Measurements from ENCODE around the gene PDE7B.

PDE7B gene

DNA sequence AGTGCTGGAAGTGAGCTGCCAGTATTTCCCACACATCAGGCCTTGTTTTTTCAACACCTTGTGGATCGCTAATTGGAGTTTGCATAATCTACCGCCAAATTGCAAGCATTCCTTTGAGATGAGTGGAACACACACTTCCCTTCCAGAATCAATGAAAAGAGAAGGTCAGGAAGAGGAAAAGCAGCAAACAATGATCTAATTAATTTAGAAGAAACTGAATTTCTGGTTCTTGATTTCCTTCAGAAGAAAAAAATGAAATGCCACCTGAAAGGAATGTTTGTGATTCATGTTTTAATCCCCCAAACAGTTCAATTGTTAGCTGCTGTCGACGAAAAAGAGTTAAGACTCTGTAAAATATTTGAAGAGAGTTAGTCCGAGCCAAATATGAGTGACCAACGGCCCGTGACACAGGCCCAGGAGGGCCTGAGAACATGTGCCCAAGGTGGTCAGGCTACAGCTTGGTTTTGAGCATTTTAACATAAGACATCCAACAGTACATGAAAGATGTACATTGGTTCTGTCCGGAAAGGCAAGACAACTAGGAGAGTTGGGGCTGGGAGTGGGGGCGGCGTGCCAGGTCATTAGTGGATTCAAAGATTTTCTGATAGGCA, 216.3 kb downstream of the PDE7B start:
- DNase-seq (ENCODE audit: low read depth, low spot score) = peak; percentile 96

DNA sequence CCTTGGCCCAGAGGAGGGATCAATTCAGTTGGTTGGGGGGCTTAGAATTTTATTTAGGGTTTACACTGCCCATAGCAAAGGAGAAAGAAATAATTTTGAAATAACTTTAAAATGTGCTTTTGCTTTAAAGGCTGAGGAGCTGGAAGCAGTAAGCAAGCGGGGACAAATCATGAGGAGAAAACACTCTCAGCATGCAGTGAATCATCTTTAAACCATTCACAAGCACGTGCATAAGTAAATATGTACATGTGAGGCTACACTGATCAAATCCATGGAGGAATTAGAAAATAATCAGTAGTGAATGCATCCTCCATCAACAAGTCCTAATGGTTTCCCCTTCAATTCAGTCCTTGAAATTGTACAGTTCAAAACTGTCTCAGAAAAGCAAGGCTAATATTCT, 217.6 kb downstream of the PDE7B start:
- peak; percentile 73 for DNase-seq (ENCODE audit: low read depth, low spot score)

DNA sequence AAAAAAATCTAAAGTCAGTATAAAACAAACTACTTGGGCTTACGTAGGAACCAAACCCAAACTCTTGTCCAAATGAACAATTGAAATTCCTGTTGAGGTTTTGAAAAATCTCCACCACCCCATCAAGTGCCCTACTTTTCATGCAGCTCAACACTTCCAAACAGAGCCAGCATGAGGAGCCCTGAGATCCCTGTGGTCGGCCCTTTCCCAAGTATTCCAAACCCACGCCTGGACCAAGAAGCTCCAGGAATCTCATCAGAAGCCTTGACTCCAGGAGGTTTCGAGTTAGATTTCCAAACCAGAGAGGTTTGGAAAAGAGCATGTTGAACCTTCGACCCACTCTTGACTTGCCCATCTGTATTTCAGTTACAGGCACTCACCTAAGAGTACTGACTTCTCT, 219.3 kb downstream of the PDE7B start:
- DNase-seq (ENCODE audit: low read depth, low spot score) = peak; percentile 51

DNA sequence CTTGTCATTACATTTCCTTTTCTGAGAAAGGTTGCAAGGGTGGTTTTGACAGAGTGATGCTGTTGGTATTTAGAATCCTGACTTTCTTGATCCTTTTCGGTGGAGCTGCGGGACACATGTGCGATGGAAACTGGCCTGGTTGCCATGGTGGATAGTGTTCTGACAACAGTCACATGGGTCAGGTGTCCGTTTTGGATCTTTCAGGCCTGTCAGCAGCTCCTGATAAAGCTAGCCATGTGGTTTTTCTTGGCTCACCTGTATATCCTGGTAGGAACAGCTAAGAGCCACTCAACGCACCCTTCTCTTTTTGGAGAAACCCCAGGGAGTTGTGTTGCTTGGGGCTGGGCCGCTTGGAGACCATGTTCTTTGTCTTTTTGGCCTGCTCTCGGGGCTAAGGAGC, 221.2 kb downstream of the PDE7B start:
- DNase-seq (ENCODE audit: low read depth, low spot score) = no peak

DNA sequence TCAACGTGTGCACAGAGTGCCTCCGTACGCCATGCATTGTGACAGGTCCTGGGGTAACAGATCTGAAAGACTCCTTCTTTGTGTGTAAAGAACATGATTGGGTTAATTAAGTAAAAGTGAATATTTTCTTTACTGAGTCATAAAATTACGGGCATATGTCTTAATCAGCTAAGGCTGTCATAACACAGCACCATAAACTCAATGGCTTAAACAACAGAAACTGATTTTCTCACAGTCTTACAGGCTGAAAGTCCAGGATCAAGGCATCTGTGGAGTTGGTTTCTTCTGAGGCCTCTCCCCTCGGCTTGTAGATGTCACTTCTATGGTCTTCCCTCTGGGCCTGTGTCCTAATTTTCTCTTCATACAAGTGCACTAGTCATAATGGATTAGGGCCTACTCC, 221.7 kb downstream of the PDE7B start:
- no peak for DNase-seq (ENCODE audit: low read depth, low spot score)

DNA sequence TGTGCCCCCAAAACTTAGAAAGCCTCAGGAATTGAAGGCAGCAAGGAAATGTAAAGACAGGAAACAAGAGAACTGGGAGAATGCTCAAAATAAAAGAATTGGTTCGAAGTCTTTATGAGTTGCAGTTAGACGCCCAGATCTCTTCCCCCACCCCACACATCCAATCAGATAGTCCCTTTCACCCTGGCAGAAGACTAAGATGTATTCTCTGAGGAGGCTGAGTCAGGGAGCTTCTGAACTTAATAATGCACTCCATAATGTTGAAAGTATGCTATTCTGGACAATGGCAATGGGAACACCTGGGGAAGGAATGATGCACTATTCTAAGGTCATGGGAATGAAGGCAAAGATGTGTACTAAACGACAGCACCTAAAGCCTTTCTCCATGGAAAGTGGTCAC, 225.0 kb downstream of the PDE7B start:
- DNase-seq (ENCODE audit: low read depth, low spot score) = no peak

DNA sequence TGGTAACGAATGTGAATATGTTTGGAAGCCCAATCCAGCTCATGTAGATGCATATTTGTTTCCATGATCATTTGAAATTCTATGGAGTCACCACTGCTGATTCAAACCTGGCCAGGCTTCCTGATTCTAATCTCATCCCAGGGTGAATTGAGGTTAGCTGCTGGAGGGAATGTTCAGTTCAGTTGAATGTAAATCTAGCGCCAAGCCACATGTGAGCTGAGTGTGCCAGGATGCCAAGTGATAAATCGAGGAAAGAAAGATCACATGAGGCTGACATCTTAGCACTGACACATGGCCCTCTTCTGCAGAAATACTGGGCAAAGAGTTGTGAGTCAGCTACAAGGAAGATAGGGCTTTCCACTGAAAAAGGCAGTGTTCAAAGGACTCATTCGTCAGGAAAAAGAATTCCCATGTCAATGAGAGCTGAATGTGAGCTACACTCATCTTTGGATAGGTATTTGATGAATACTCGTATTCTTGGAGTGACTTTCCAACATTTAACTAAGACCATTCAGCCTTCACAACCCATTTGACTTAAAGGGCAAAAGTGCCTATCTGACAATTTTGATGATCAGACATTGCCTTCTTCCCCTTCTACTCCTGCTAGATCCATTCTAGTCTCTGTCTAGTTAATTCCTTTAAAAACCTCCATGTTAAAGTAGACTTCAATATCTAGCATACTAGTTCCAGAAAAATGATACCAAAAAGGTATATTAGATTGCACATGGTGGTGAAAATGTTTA, 226.5 kb downstream of the PDE7B start:
- DNase-seq (ENCODE audit: low read depth, low spot score) = peak; percentile 92

DNA sequence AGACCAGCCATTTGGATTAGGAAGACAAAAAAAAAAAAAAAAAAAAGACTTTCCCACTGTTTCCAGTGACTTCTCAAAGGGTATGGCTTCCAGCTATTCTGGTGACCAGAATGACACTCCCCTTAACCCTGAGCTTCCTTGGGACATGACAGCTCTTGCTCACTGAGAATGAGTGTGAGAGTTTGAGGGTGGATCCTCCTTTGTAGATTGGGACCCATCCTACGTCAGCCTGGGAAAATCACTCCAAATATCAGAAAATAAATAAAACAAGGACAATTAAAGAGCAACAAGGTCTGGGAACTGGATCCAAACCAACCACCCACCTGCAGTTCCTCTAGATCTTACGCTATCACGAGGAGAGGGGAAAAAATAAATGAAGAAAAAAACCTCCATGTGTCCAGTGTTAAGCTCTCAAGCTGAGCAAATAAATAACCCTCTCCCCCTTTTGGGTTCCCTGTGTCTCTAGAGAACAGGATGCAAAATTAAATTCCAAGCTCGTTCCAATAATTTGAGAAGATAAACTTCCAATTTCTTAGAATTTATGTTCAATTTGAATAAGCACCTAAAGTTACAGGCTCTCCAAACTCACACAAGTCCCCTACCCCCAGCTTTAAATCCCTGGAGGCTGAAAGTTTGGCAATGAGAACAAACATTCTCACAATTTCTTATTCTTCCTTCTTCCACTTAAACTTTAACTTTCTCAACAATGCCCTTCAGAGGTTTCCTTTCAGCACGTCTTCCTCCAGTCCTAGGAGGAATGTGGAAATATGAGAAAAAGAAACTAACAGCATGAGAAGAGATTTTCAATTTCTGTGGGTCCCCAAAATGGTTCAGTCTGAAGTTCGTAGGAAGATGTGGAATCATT, 228.4 kb downstream of the PDE7B start:
- no peak for DNase-seq (ENCODE audit: low read depth, low spot score)

DNA sequence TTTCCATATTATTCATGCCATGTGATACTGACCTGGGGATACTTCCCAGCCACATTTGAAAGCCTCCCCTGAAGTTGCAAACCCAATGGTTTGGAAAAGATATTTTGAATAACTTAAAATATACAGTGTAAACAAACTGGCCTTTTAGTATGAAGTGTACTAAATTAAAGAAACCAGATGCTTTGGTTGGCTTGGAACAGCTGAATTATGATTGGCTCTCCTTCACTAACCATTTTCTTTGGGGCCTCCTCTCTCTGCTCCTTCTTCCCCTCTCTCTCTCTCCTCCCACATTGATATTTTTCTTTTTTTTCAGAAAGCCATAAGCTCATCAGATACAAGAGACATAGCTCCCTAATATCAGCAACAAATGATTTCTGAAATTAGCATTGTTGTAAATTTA, 232.0 kb downstream of the PDE7B start:
- DNase-seq (ENCODE audit: low read depth, low spot score) = no peak

DNA sequence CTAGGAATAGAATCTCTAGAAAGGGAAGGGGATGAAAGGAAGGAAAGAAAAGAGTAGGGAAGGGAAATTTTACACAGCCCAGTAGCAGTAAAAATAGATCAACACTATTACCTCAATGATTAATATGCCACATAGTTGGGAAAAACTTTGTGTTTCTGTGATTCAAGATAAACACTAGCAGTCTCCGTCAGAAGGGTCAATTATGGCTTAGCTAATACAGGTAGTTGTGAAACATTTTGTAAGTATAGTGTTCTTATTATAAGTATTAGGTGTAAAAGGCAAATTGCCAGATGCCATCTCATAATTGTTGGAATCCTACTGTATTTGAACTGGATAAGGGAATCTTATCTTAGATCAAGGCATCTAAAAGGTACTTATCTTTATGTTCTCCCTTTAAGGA, 232.9 kb downstream of the PDE7B start:
- no peak for DNase-seq (ENCODE audit: low read depth, low spot score)

DNA sequence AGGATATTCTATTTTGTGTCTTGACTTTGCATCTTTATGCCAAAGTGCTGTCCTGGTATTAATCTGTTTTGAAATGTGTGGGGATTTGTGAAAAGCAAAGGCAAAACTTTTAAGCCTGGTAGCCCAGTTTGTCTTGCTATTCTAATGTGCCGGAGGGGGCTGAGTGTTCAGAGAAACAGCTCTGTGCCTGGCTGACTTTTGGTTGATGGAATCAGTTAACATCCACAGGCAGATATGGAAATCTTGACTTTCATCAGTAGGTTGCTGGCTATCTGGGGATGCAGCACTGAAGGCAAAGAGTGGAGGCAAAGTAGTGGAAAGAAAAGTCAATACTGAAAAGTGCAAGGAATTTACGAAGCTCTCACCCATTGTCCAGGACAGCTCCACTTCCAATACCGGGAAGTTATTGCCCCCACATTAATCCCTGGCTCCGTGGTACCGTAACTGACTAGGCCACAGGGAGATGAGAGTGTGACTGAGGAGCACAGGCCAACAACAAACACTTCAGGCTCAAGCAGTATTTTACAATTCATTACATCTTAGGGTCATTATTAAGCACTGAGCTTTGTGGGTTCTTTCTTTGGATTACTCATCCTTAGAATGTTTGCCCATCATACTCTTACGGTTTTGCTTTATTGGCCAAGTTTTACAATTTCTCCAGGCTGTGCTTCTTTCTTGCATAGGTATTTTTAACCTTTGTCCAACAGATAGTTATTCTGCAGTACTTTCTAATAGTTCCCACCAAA, 234.0 kb downstream of the PDE7B start:
- DNase-seq (ENCODE audit: low read depth, low spot score) = peak; percentile 55

DNA sequence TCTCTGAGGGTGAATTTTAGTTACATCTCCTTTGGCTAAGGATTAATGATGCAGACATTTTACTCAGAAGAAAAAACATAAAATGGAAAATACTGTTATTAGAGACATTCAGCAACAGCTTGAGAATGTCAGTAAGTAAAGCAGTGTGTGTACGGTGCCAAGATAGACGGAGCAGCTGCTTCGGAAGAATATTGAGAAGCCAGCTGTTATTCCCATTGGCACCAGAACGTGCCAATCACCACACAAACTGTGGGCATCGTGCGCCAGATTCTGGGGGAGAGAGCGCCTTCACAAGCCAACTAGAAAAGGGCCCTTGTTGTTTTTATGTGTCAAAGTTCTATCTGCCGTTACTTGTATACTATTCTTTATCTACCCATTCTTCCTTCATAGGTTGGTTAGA, 235.2 kb downstream of the PDE7B start:
- no peak for DNase-seq (ENCODE audit: low read depth, low spot score)

DNA sequence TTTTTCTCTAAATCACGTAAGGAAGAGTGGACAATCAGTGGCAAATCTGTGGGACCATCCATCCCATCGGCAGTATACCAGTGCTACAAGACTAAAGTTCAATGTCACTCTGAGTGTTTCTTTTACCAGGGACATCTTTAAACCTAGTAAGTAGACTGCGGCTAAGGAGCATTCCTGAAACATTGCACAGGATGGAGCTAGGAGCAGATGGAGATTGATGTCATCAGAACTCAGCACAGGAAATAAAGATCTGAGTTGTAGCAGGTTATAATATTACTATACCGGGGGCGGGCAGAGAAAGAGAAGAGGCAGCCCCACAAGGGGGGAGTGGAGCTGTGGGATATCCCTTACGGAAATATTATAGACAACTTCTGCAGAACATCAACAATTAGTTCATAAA, 236.5 kb downstream of the PDE7B start:
- DNase-seq (ENCODE audit: low read depth, low spot score) = no peak

DNA sequence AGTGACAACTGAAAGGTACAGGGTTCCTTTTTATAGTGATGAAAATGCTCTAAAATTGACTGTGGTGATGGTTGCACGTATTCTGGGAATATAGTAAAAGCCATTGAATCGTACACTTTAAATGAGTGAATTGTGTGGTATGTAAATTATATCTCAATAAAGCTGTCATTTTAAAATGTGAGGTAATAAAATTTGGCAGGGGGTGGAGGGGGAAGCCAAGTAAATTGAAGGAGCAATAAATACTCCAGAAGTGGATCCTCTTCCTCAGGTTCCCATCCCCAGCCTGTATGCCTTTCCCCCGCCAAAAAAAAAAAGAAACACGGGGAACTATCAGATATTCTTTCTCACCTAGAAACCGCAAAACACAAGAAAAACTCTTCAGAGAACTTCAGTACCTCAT, 237.2 kb downstream of the PDE7B start:
- DNase-seq (ENCODE audit: low read depth, low spot score) = no peak

DNA sequence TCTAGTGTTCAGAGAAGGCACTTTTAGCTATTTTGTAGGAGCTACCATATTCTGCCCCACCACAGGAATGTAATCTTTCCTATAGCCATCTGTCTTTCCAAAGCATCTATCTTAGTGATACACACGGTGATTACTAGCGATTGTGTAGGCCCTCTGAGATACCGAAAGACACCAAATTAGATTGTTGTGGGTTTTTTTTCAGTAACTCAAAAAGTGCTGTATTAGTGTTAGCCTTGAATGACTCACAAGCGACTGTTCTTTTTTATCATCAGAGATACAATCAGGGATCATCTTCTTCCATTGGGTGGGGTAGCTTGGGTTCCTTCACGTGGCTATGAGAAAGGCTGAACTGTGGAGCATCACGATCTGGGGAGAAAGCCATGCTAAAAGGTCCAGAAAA, 238.4 kb downstream of the PDE7B start:
- no peak for DNase-seq (ENCODE audit: low read depth, low spot score)

DNA sequence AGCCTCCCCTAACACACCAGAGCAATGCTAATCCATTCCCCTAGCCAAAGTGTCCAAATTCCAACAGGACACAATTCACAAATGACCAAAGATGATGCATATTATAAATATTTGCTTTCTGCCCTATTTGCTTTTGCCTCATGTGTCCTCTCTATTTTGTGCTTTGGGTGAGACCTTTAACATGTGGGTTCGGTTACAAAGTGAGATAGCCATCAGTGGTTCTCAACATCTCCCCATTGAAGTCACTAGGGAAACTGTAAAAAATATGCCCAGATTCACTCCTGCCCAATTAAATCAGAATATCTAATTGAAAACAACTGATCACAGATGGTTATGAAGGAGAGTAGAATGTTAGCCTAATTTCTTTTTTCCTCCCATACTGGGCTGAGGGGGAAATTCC, 239.4 kb downstream of the PDE7B start:
- DNase-seq (ENCODE audit: low read depth, low spot score) = no peak

DNA sequence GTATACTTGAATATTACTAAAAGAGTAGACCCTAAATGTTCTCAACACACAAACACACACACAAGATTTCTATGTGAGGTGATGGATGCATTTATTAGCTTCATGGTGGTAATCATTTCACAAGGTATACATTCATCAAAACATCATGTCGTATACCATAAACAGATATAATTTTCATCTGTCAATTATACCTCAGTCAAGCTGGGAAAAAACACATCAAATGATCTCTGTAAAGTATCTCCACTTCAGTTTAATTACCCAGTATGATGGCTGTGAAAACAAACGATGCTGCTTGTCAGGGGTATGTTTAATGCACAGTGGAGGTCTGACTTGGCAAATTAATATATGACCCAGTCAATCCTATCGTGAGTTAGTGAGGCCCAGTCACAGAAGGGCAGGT, 241.4 kb downstream of the PDE7B start:
- no peak for DNase-seq (ENCODE audit: low read depth, low spot score)

DNA sequence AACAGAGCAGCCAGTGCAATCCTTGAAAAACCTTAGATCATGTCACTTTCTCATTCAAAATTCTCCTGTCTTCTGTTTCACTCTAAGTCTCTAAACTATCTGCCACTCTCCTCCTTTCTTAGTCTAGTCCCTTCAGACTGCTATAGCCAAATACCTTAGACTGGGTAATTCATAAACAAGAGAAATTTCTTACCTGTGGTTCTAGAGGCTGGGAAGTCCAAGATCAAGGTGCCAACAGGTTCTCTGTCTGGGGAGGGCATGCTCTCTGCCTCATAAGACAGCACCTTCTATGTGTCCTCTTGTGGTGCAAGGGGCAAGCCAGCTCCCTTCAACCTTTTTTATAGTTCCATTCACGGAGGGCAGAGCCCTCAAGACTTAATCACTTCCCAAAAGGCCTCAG, 242.3 kb downstream of the PDE7B start:
- DNase-seq (ENCODE audit: low read depth, low spot score) = no peak

DNA sequence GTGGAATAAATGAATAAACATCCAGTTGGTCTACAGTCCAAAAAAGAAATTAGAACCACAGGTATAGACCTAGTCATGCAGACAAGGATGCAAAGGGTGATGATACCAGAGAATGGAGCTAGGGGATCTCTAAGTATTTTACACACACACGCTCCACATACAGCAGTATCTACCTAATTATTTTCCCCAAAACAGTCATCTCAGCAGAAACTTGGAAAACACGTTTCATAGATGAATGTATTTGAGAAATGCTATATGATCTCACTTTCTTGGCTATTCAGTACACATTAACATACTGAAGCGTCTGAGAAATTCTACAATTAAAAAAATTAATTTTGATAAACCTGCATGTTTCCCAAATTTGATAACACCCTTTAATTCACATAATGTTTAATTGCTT, 243.3 kb downstream of the PDE7B start:
- DNase-seq (ENCODE audit: low read depth, low spot score) = no peak

DNA sequence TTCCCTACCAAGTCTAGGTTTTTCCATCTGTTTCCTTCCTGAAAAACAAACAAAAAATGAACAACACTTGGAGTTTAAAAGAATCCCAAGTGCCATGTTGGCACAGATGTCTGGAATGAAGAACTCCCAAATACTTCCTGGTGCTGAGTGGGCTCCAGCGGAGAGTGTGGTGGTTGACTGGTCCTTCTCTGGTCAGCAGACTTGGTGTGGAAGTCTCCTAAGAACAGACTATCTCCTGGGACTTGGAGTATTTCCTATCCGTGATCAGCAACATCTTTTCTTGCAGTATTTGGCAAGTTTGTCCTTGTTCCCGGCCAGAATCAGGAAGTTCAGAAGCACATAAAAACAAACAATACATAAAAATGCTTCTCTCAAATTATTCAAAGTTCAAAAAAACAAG, 244.5 kb downstream of the PDE7B start:
- no peak for DNase-seq (ENCODE audit: low read depth, low spot score)

DNA sequence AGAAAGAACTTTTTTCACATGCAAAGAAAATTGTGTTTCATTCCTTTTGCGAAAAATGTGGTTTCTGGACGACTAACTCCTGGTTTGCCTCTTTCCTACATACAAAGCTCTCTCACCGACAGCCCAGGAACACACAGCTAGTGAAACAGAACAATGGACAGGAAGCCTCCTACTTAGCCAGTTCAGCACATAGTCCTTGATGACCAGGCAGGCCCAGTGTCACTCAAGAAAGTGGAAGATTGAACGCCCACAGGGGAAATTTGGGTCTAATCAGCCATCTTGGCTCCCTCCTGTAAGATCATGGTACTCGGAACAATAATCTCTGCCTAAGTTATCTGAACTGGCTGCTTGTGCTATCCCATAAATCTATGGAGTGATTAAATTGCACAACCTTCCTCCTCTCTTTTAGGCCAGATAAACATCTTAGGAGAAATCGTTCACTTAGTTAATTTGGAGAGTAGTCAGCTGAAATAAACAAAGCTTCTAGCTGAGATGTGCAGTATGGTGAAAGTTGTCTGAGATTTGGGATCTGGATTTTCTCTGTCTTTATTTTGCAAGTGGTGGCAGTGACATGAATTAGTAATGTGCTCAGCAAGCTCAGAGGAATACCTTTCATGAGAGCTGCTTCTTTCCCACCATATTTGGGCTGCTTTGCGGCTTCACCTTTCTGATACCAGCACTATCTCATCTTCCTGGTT, 251.6 kb downstream of the PDE7B start:
- DNase-seq (ENCODE audit: low read depth, low spot score) = no peak

Data from astrocyte of the hippocampus (primary cell).